Right lobe of liver (tissue), 4 donors: ENCODE measurements around the gene RAB40A.

Source experiments
- CTCF ChIP-seq, 4 donors: fragments of 200-600 bp in 3 of 4; fragments of 450-650 bp in 1 of 4; IDR thresholded peaks; one replicate each; pipeline versions ENCODE4 v1.5.1 to v1.8.0; 2016 to 2022; ENCODE audit warnings: antibody characterized with exemption in 4 of 4, mild to moderate bottlenecking in 2 of 4
- POLR2A ChIP-seq: fragments of 450-650 bp; IDR thresholded peaks from one replicate; pipeline ENCODE4 v1.6.1; 2017; ENCODE audit warnings: antibody characterized with exemption, mild to moderate bottlenecking
- donor health status: DM: no; HTN: no; CAD: no.
- donor health status: DM: no; HTN: no; CAD: no.
- donor health status: DM: no; HTN: yes; CAD: no.

GRCh38 chrX:103510031-103510430 is 9.3 kb downstream of the RAB40A start:
- TF ChIP-seq POLR2A (no peak), CTCF (IDR thresholded peaks at IDR 0.05) (no peak)
